ENCODE measurements around the gene SLC28A1.

The SLC28A1 gene

DNA sequence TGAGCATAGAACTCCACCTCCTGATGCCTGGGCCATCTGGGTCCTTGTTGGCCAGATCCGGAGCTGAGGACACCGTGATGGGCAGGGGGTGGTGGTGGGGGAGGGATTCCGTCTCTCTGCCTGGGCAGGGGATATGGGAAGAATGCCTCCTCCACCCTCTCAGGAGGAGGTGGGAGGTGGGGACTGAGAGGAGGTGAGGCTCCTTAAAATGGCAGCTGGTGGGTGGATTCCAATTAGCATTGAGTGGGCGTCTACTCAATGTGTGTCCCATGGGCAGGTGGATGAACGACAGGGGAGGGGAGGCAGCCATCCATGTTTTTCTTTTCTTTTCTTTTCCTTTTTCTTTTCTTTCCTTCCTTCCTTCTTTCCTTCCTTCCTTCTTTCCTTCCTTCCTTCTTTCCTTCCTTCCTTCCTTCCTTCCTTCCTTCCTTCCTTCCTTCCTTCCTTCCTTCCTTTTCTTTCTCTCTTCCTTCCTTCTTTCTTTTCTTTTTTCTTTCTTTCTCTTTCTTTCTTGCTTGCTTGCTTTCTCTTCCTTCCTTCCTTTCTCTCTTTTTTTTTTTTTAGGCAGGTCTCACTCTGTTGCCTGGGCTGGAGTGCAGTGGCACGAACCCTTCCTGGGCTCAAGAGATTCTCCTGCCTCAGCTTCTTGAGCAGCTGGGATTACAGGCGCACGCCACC is 5.0 kb downstream of the SLC28A1 start:
- H3K4me3 ChIP-seq (ENCODE audit: low read depth, low read length) = no peak overlapping the region
- H3K9ac ChIP-seq (ENCODE audit: low read depth, low read length) = no peak overlapping the region
- H3K4me1 ChIP-seq (ENCODE audit: control insufficient read depth, insufficient read depth, low read length) = peaks cover 4% of the 10 kb centered on the region
- no peaks in the 10 kb centered on the region for H3K27me3 ChIP-seq (ENCODE audit: control insufficient read depth, insufficient read depth, low read length)
- no peaks in the 10 kb centered on the region for H3K9me3 ChIP-seq (ENCODE audit: control insufficient read depth, insufficient read depth, low read length)
- H3K36me3 ChIP-seq (ENCODE audit: control insufficient read depth, insufficient read depth, low read length) = no peaks in the 10 kb centered on the region

DNA sequence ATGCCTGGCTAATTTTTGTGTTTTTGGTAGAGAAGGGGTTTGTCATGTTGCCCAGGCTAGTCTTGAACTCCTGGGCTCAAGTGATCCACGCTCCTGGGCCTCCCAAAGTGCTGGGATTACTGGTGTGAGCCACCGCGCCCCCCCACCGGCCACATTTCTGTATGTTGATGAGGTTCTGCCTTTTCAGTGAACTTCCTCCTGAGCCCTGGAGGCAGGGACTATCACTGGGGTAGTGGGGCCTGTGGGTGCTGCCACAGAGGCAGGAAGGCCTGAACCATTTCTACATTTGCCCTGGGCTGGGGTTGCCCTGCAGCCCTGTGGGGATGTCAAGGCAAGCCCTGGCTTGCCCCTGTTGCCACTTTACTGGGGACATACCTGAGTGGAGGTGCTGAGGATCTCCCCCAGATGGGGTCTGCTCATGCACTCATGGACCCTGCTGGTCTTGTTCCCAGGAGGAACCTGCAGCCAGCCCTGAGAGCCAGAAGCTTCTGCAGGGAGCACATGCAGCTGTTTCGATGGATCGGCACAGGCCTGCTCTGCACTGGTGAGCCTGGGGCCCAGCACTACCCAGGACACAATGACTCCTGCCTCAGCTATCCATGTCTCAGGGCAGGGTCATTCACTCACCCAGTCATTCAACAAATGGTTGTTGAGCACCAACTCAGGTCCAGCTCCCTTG is 5.7 kb downstream of the SLC28A1 start:
- Histone ChIP-seq H3K9me3 (ENCODE audit: control insufficient read depth, insufficient read depth, low read length) (no peaks in the 10 kb centered on the region), H3K9ac (ENCODE audit: low read depth, low read length) (no peak overlapping the region), H3K4me1 (ENCODE audit: control insufficient read depth, insufficient read depth, low read length) (peaks cover 4% of the 10 kb centered on the region), H3K36me3 (ENCODE audit: control insufficient read depth, insufficient read depth, low read length) (no peaks in the 10 kb centered on the region), H3K4me3 (ENCODE audit: low read depth, low read length) (no peak overlapping the region), H3K27me3 (ENCODE audit: control insufficient read depth, insufficient read depth, low read length) (no peaks in the 10 kb centered on the region)

DNA sequence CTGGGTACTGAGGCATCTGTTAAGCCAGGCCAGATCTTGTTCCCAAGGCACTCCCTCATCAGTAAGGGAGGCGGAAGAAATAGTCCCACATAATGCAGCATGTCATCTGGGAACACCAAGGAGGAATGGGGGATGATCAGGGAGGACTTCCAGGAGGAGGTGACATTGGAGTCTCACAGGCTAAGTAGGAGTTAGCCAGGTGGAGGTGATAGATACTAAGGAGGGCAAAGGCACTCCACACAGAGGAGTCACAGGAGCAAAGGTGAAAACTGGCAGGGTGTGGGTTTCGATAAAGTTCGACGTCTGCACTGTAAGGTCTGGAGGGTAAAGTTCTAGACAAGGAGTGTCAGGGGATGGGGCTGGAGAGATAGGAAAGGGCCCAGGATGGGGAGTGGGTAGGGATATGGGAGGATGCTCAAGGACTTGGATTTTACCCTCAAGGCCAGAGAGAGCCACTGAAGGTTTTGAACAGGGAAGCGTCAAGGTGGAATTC is 6.3 kb downstream of the SLC28A1 start:
- H3K9ac ChIP-seq (ENCODE audit: low read depth, low read length) = no peak overlapping the region
- H3K36me3 ChIP-seq (ENCODE audit: control insufficient read depth, insufficient read depth, low read length) = no peaks in the 10 kb centered on the region
- H3K27me3 ChIP-seq (ENCODE audit: control insufficient read depth, insufficient read depth, low read length) = no peaks in the 10 kb centered on the region
- no peak overlapping the region for H3K4me3 ChIP-seq (ENCODE audit: low read depth, low read length)
- H3K4me1 ChIP-seq (ENCODE audit: control insufficient read depth, insufficient read depth, low read length) = peaks cover 4% of the 10 kb centered on the region
- H3K9me3 ChIP-seq (ENCODE audit: control insufficient read depth, insufficient read depth, low read length) = no peaks in the 10 kb centered on the region

DNA sequence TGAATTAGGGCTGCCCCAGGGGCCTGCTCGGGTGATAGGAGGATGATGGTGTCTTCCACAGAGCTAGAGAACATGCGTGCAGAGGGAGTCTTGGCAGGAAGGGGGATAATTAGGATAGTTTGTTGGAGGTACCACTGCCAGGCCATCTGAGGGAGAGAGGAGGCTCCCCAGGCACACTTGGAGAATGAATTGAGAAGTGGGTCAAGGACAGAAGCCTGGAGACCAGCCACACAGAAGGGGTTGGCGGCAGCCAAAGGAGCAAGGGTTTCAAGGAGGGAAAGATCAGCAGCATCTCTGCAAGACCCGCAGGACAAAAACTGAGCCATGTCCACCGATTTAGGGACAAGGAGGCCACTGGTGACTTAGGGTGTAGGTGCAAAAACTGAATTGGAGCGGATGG is 6.9 kb downstream of the SLC28A1 start:
- no peaks in the 10 kb centered on the region for H3K36me3 ChIP-seq (ENCODE audit: control insufficient read depth, insufficient read depth, low read length)
- no peak overlapping the region for H3K9ac ChIP-seq (ENCODE audit: low read depth, low read length)
- H3K4me1 ChIP-seq (ENCODE audit: control insufficient read depth, insufficient read depth, low read length) = peaks cover 4% of the 10 kb centered on the region
- no peaks in the 10 kb centered on the region for H3K27me3 ChIP-seq (ENCODE audit: control insufficient read depth, insufficient read depth, low read length)
- H3K4me3 ChIP-seq (ENCODE audit: low read depth, low read length) = no peak overlapping the region
- H3K9me3 ChIP-seq (ENCODE audit: control insufficient read depth, insufficient read depth, low read length) = no peaks in the 10 kb centered on the region

DNA sequence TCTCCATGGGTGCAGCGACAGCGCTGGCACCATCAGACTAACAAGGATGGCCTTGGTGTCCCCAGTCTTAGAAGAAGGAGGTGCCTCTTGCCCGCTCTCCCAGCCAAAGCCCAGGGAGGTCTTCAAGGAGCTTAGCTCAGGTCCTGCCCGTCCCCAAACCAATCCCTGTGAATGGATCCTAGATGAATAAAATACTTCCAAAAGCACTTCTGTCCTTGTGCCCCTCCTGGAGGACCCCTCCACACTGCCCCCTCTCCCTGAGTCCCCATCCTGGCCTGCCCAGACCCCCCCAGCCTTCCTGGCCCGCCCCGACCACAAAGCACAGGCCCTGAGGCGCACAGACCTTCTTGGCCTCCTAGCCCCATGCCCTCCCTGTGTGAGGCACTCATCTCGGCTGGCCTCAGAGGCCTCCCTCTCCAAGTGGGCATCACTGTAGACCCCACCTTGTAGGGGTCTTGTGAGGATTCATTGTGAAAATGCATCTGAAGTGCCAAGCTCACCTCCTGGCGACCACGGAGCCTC is 8.4 kb downstream of the SLC28A1 start:
- no peak overlapping the region for H3K9ac ChIP-seq (ENCODE audit: low read depth, low read length)
- H3K4me3 ChIP-seq (ENCODE audit: low read depth, low read length) = no peak overlapping the region
- H3K27me3 ChIP-seq (ENCODE audit: control insufficient read depth, insufficient read depth, low read length) = no peaks in the 10 kb centered on the region
- H3K36me3 ChIP-seq (ENCODE audit: control insufficient read depth, insufficient read depth, low read length) = no peaks in the 10 kb centered on the region
- peaks cover 4% of the 10 kb centered on the region for H3K4me1 ChIP-seq (ENCODE audit: control insufficient read depth, insufficient read depth, low read length)
- no peaks in the 10 kb centered on the region for H3K9me3 ChIP-seq (ENCODE audit: control insufficient read depth, insufficient read depth, low read length)

DNA sequence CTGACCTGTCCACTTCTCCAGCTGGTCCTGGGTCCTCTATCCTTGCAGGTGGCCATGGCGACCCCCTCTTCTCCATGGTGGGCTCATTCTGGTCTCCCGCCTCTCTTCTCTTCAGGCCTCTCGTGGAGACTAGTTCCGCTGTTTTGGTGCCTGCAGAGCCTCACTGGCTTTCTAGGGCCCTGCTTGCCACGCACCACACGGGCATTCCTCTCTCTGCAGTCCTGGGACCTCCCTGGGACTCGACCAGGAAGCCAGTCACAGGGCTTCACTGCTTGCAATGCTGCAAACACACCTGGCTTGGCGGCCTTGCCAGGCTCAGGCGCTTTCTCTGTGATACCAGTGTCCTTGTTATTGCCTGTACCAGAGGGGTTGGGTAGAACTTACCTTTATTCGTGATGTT is 9.1 kb downstream of the SLC28A1 start:
- no peak overlapping the region for H3K9ac ChIP-seq (ENCODE audit: low read depth, low read length)
- H3K36me3 ChIP-seq (ENCODE audit: control insufficient read depth, insufficient read depth, low read length) = no peaks in the 10 kb centered on the region
- H3K4me1 ChIP-seq (ENCODE audit: control insufficient read depth, insufficient read depth, low read length) = peaks cover 4% of the 10 kb centered on the region
- H3K27me3 ChIP-seq (ENCODE audit: control insufficient read depth, insufficient read depth, low read length) = no peaks in the 10 kb centered on the region
- no peak overlapping the region for H3K4me3 ChIP-seq (ENCODE audit: low read depth, low read length)
- no peaks in the 10 kb centered on the region for H3K9me3 ChIP-seq (ENCODE audit: control insufficient read depth, insufficient read depth, low read length)

DNA sequence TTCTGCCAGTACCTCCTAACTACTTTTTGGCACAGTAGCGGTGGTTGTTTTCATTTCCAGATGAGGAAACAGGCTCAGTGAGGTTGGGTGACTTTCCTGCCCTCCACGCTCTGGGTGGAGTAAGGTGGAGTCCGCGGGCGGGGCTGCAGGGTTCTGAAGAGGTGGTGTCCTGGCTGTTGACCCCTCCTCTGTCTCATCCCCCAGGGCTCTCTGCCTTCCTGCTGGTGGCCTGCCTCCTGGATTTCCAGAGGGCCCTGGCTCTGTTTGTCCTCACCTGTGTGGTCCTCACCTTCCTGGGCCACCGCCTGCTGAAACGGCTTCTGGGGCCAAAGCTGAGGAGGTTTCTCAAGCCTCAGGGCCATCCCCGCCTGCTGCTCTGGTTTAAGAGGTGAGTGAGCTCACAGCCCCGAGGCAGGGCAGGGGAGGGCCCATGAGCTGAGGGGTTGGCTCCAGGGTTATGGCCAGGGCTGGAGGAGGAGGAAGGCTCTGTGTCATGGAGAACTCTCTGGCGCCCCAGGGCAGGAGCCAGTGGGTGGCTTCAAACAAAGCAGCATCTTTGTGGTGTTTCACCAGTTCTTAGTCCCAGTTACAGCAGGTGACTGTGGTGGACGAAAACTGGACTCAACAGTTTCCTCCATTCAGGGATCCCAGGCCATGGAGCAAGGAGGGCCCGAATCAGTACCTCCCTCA is 10.4 kb downstream of the SLC28A1 start:
- Histone ChIP-seq H3K27me3 (ENCODE audit: control insufficient read depth, insufficient read depth, low read length) (no peaks in the 10 kb centered on the region), H3K9me3 (ENCODE audit: control insufficient read depth, insufficient read depth, low read length) (no peaks in the 10 kb centered on the region), H3K4me1 (ENCODE audit: control insufficient read depth, insufficient read depth, low read length) (no peaks in the 10 kb centered on the region), H3K36me3 (ENCODE audit: control insufficient read depth, insufficient read depth, low read length) (no peaks in the 10 kb centered on the region), H3K9ac (ENCODE audit: low read depth, low read length) (no peak overlapping the region), H3K4me3 (ENCODE audit: low read depth, low read length) (no peak overlapping the region)

DNA sequence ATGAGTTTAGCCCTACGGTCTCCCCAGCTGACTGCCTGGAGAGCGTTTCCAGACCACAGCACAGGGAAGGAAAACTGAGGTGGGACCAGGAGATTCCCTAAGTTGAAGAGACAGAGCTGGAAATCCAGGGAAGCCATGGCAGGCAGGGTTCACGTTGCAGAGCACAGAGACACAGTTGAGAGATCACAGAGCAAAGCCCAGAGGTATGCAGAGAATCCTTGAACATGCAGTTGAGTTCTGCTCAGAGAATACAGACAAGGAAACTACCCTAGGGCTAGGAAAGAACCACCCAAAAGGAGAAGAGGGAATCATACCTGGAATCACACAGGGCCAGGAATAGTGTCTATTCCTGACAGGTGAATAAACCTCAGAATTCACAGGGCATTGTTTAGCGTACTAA is 14.3 kb downstream of the SLC28A1 start:
- no peaks in the 10 kb centered on the region for H3K36me3 ChIP-seq (ENCODE audit: control insufficient read depth, insufficient read depth, low read length)
- H3K4me3 ChIP-seq (ENCODE audit: low read depth, low read length) = no peak overlapping the region
- no peak overlapping the region for H3K9ac ChIP-seq (ENCODE audit: low read depth, low read length)
- no peaks in the 10 kb centered on the region for H3K27me3 ChIP-seq (ENCODE audit: control insufficient read depth, insufficient read depth, low read length)
- no peaks in the 10 kb centered on the region for H3K4me1 ChIP-seq (ENCODE audit: control insufficient read depth, insufficient read depth, low read length)
- H3K9me3 ChIP-seq (ENCODE audit: control insufficient read depth, insufficient read depth, low read length) = no peaks in the 10 kb centered on the region

DNA sequence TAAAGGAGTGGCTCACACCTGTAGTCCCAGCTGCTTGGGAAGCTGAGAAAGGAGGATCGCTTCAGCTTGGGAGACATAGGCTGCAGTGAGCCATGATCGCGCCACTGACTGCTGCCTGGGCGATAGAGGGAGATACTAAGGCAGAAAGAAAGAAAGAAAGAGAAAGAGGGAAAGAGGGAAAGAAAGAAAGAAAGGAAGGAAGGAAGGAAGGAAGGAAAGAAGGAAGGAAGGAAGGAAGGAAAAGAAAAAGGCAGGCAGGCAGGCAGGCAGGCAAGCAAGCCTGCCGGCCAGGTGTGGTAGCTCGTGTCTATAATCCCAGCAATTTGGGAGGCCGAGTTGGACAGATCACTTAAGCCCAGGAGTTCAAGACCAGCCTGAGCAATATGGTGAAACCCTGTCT is 15.3 kb downstream of the SLC28A1 start:
- no peaks in the 10 kb centered on the region for H3K36me3 ChIP-seq (ENCODE audit: control insufficient read depth, insufficient read depth, low read length)
- no peaks in the 10 kb centered on the region for H3K27me3 ChIP-seq (ENCODE audit: control insufficient read depth, insufficient read depth, low read length)
- no peaks in the 10 kb centered on the region for H3K4me1 ChIP-seq (ENCODE audit: control insufficient read depth, insufficient read depth, low read length)
- no peaks in the 10 kb centered on the region for H3K9me3 ChIP-seq (ENCODE audit: control insufficient read depth, insufficient read depth, low read length)
- no peak overlapping the region for H3K4me3 ChIP-seq (ENCODE audit: low read depth, low read length)
- no peak overlapping the region for H3K9ac ChIP-seq (ENCODE audit: low read depth, low read length)

DNA sequence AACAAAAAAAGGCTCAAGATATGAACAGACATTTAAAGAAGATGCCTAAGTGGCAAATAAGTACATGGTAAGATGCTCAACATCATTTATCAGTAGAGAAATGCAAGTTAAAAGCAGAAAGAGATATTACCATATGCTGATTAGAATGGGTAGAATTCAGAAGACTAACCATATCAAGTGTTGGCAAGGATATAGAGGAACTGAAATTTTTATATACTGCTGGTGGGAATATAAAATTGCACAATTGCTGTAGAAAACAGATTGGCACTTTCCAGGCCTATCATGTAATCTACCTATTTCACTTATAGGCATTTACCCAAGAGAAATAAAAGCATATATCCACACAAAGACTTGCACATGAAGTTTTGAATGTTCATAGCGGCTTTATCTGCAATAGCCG is 17.1 kb downstream of the SLC28A1 start:
- H3K4me1 ChIP-seq (ENCODE audit: control insufficient read depth, insufficient read depth, low read length) = no peaks in the 10 kb centered on the region

DNA sequence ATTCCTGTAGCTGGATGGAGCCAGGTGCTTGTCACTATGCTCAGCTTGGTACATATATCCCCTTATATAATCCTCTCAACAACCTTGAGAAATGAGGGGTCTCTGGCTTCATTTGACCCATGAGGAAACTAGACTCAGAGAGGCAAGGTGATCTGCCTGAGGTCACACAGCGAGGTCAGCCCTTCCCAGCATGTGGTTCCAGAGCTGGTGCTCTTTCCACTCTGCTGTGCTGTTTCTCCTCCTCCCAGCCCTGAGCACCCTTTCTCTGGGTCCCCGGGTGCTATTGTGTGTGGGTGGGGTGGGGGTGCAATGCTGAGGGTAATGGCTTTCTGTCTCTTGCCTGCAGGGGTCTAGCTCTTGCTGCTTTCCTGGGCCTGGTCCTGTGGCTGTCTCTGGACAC is 19.3 kb downstream of the SLC28A1 start:
- no peak overlapping the region for H3K9ac ChIP-seq (ENCODE audit: low read depth, low read length)
- H3K36me3 ChIP-seq (ENCODE audit: control insufficient read depth, insufficient read depth, low read length) = no peaks in the 10 kb centered on the region
- H3K9me3 ChIP-seq (ENCODE audit: control insufficient read depth, insufficient read depth, low read length) = no peaks in the 10 kb centered on the region
- no peak overlapping the region for H3K4me3 ChIP-seq (ENCODE audit: low read depth, low read length)
- no peaks in the 10 kb centered on the region for H3K4me1 ChIP-seq (ENCODE audit: control insufficient read depth, insufficient read depth, low read length)
- no peaks in the 10 kb centered on the region for H3K27me3 ChIP-seq (ENCODE audit: control insufficient read depth, insufficient read depth, low read length)

More for the DNA sequence above, 17.1 kb downstream of the SLC28A1 start:
- Histone ChIP-seq H3K9me3 (ENCODE audit: control insufficient read depth, insufficient read depth, low read length) (no peaks in the 10 kb centered on the region), H3K36me3 (ENCODE audit: control insufficient read depth, insufficient read depth, low read length) (no peaks in the 10 kb centered on the region), H3K9ac (ENCODE audit: low read depth, low read length) (no peak overlapping the region), H3K4me3 (ENCODE audit: low read depth, low read length) (no peak overlapping the region), H3K27me3 (ENCODE audit: control insufficient read depth, insufficient read depth, low read length) (no peaks in the 10 kb centered on the region)
